SK-N-SH (cell line): ENCODE results near the gene ABLIM2. TPM values are rescaled to one million over a fixed set of nuclear protein-coding genes. Genes with fewer than 3 reads are reported as not detected.

Experiments
- CTCF ChIA-PET: fragments of 300-600, 350-600 bp; formaldehyde crosslinking; extraction: SDS; loops from one replicate; lab custom pipeline; 2021; lab: Yijun Ruan, JAX
- POLR2A ChIA-PET: fragments of 350-600 bp; sonication (Branson Sonifier 250); formaldehyde crosslinking; extraction: SDS; loops from one replicate; lab custom pipeline; 2020; ENCODE audit warnings: antibody characterized with exemption, inconsistent platforms; lab: Yijun Ruan, JAX
- DNase-seq: peaks from one replicate; pipeline ENCODE4 v3.0.0; 2012
- H2AFZ ChIP-seq: fragments of 200-600 bp; sonication (generic); 2 replicates; pipeline ENCODE4 v1.8.1; 2016; ENCODE audit warnings: antibody characterized with exemption, mild to moderate bottlenecking, low read depth
- H3F3A ChIP-seq: fragments of 200-600 bp; sonication (generic); replicated peaks from 2 replicates; pipeline ENCODE3; 2016; ENCODE audit warnings: antibody characterized with exemption, mild to moderate bottlenecking; ENCODE audit not compliant: insufficient read depth
- H3K27ac ChIP-seq, 2 experiments: fragments of 200-500 bp in 1 of 2; fragments of 200-600 bp in 1 of 2; sonication (Bioruptor generic) in 1 of 2; sonication (generic), shearing (Covaris generic) in 1 of 2; 2 replicates each; pipeline versions ENCODE4 v1.5.1 to v1.6.1; 2014 to 2016; ENCODE audit warnings: low read depth in 2 of 2, inconsistent platforms in 1 of 2, low read length in 1 of 2, mild to moderate bottlenecking in 1 of 2, mixed read lengths in 1 of 2
- H3K27me3 ChIP-seq: fragments of 200-600 bp; sonication (generic), shearing (Covaris generic); 2 replicates; pipeline ENCODE4 v1.6.1; 2016; ENCODE audit warnings: mixed run types; ENCODE audit not compliant: insufficient read depth
- H3K36me3 ChIP-seq, 2 experiments: fragments of 200-500 bp in 1 of 2; fragments of 200-600 bp in 1 of 2; sonication (Bioruptor generic) in 1 of 2; sonication (generic) in 1 of 2; replicated peaks in 1 of 2; 2 replicates each; pipeline versions ENCODE3 to v1.5.1; 2014 to 2016; ENCODE audit warnings: low read length in 1 of 2, mild to moderate bottlenecking in 1 of 2; ENCODE audit not compliant: insufficient read depth in 2 of 2, control insufficient read depth in 1 of 2
- H3K4me1 ChIP-seq, 2 experiments: fragments of 200-500 bp in 1 of 2; fragments of 200-600 bp in 1 of 2; sonication (Bioruptor generic) in 1 of 2; sonication (generic), shearing (Covaris generic) in 1 of 2; 2 replicates each; pipeline versions ENCODE4 v1.5.1 to v1.6.1; 2014 to 2016; ENCODE audit warnings: low read depth in 1 of 2, low read length in 1 of 2, mixed run types in 1 of 2; ENCODE audit not compliant: insufficient read depth in 2 of 2, control insufficient read depth in 1 of 2
- H3K4me2 ChIP-seq: fragments of 200-600 bp; sonication (generic), shearing (Covaris generic); 2 replicates; pipeline ENCODE4 v1.6.1; 2017; ENCODE audit warnings: mixed run types
- H3K4me3 ChIP-seq, 2 experiments: fragments of 200-500 bp in 1 of 2; fragments of 200-600 bp in 1 of 2; sonication (Bioruptor generic) in 1 of 2; sonication (generic), shearing (Covaris generic) in 1 of 2; 2 replicates each; pipeline versions ENCODE4 v1.5.1 to v1.8.1; 2014 to 2016; ENCODE audit warnings: low read depth in 2 of 2, inconsistent platforms in 1 of 2, low read length in 1 of 2, mild to moderate bottlenecking in 1 of 2, mixed read lengths in 1 of 2, moderate library complexity in 1 of 2
- H3K79me2 ChIP-seq: fragments of 200-600 bp; sonication (generic); 2 replicates; pipeline ENCODE4 v1.8.1; 2017; ENCODE audit warnings: mild to moderate bottlenecking; ENCODE audit not compliant: insufficient read depth
- H3K9ac ChIP-seq: fragments of 200-600 bp; sonication (generic); 2 replicates; pipeline ENCODE4 v1.6.1; 2017; ENCODE audit warnings: mixed run types
- H3K9me2 ChIP-seq: fragments of 200-600 bp; sonication (generic); 2 replicates; pipeline ENCODE4 v1.6.1; 2017; ENCODE audit warnings: mixed run types
- H3K9me3 ChIP-seq: fragments of 200-600 bp; sonication (generic); 2 replicates; pipeline ENCODE4 v1.6.1; 2017; ENCODE audit warnings: mixed run types, mild to moderate bottlenecking, moderate library complexity
- H4K20me1 ChIP-seq: fragments of 200-600 bp; sonication (generic); 2 replicates; pipeline ENCODE4 v1.6.1; 2017; ENCODE audit warnings: mild to moderate bottlenecking, mixed run types; ENCODE audit not compliant: insufficient read depth
- ELF1 ChIP-seq: IDR thresholded peaks from 2 replicates; pipeline ENCODE4 v1.4.0; 2012
- EP300 ChIP-seq, 2 experiments: IDR thresholded peaks; 2 replicates each; pipeline versions ENCODE4 v1.4.0 to v1.6.1; 2012; ENCODE audit warnings: borderline replicate concordance in 1 of 2, low read depth in 1 of 2, low read length in 1 of 2
- FOSL2 ChIP-seq: IDR thresholded peaks from 2 replicates; pipeline ENCODE4 v1.4.0; 2012; ENCODE audit warnings: low read depth, mild to moderate bottlenecking, moderate library complexity, borderline replicate concordance
- FOXM1 ChIP-seq: IDR thresholded peaks from 2 replicates; pipeline ENCODE4 v1.4.0; 2012; ENCODE audit warnings: low read depth, mild to moderate bottlenecking
- JUND ChIP-seq: IDR thresholded peaks from 2 replicates; pipeline ENCODE4 v1.4.0; 2012
- NFIC ChIP-seq: IDR thresholded peaks from 2 replicates; pipeline ENCODE4 v1.4.0; 2012; ENCODE audit warnings: borderline replicate concordance
- POLR2AphosphoS5 ChIP-seq: IDR thresholded peaks from 2 replicates; pipeline ENCODE4 v1.6.1; 2012; ENCODE audit warnings: low read depth, low read length
- RAD21 ChIP-seq: IDR thresholded peaks from 2 replicates; pipeline ENCODE4 v1.6.1; 2012; ENCODE audit warnings: mild to moderate bottlenecking, low read length
- SIN3A ChIP-seq: IDR thresholded peaks from 2 replicates; pipeline ENCODE4 v1.6.1; 2012; ENCODE audit warnings: low read depth, mild to moderate bottlenecking, low read length, moderate library complexity, borderline replicate concordance
- SMC3 ChIP-seq: IDR thresholded peaks from 2 replicates; pipeline ENCODE4 v1.6.1; 2012; ENCODE audit warnings: low read depth, low read length, improper control_type of control experiment
- TCF12 ChIP-seq: IDR thresholded peaks from 2 replicates; pipeline ENCODE4 v1.4.0; 2012
- WGBS: methylation state at CpG from one replicate; pipeline ENCODE4 v1.1.6; 2017; ENCODE audit warnings: low lambda C conversion rate; 5-methylcytosine and 5-hydroxymethylcytosine counted together
- polyA plus RNA-seq, 3 experiments: library from polyadenylated mRNA; depleted of rRNA; stranded (reverse); fragments of >200 nt; gene quantifications; 2 replicates each; pipeline ENCODE4 v1.2.3, GENCODE V29; 2012
- TF ChIP-seq, protein P1 (sequence below): fragments of 150-350 bp; IDR thresholded peaks from 2 replicates; pipeline ENCODE4 v1.6.1; 2016; ENCODE audit warnings: mild to moderate bottlenecking, low read depth, low read length
- TF ChIP-seq, protein P2 (sequence below): IDR thresholded peaks from 2 replicates; pipeline ENCODE4 v1.6.1; 2012; ENCODE audit warnings: mild to moderate bottlenecking, low read depth, low read length, moderate library complexity
- TF ChIP-seq, protein P3 (sequence below): IDR thresholded peaks from 2 replicates; pipeline ENCODE4 v1.4.0; 2012; ENCODE audit warnings: low read depth
- TF ChIP-seq, protein P4 (sequence below): IDR thresholded peaks from 2 replicates; pipeline ENCODE4 v1.4.0; 2012; ENCODE audit warnings: low read depth, borderline replicate concordance

The ABLIM2 gene
- polyA plus RNA-seq, 1 of the 3 experiments (the other 2 are of a cell fraction): 0.53 TPM

- Histone ChIP-seq H3K79me2 (no peaks in the 10 kb centered on the region), H3K9ac (no peak overlapping the region), H3K27me3 (no peaks in the 10 kb centered on the region), H3K9me2 (no peaks in the 10 kb centered on the region), H3K4me2 (no peak overlapping the region), H4K20me1 (no peaks in the 10 kb centered on the region), H3F3A (peaks cover 4% of the 10 kb centered on the region), H3K4me1 (peaks cover 0 to 11% of the 10 kb centered on the region in 2 experiments; a peak in 2 of 4 replicates), H3K4me3 (no peak overlapping the region), H2AFZ (no peak overlapping the region), H3K36me3 (no peaks in the 10 kb centered on the region), H3K27ac (peak overlapping the region in 1 of 2 experiments; percentile 27; a peak in 2 of 4 replicates), H3K9me3 (no peaks in the 10 kb centered on the region)
- WGBS: 51% methylated on average over 2 of the region's 2 CpGs
- peak; percentile 41; the same call in 1 of the 2 replicates for TF ChIP-seq FOSL2
- TF ChIP-seq NFIC: no peak
- no peak for DNase-seq
- ChIA-PET POLR2A (no interaction called here), CTCF (interaction anchor here (0.9 to 1.8 kb wide), 4 partner anchors 8 to 218 kb away, joined by 3 to 6 read pairs (median 4); no protein-coding TSS in a partner anchor)
These were observed 178.6 kb downstream of the ABLIM2 start for GRCh38 chr4:7980036-7980435.

DNA sequence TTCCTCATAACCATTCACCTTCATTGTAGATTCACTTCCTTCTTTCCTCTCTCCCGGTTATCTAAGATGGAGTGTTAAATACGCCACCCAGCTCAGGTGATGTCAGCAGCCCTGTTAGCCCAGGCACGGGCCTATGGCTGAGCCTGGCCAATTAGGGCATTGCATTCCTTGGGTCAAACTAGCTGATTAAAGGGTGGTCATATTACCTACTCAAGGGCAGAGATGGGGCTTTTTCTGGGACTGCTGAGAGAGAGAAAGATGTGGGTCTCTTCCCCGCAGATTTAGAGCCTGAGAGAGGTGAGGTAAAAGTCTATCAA is 179.0 kb downstream of the ABLIM2 start:
- Histone ChIP-seq H3K4me3 (no peak overlapping the region), H4K20me1 (no peaks in the 10 kb centered on the region), H2AFZ (no peak overlapping the region), H3K27ac (peak overlapping the region in 1 of 2 experiments; percentile 27; a peak in 2 of 4 replicates), H3K27me3 (no peaks in the 10 kb centered on the region), H3K79me2 (no peaks in the 10 kb centered on the region), H3K9ac (no peak overlapping the region), H3F3A (peaks cover 4% of the 10 kb centered on the region), H3K36me3 (no peaks in the 10 kb centered on the region), H3K4me1 (peaks cover 0 to 11% of the 10 kb centered on the region in 2 experiments; a peak in 2 of 4 replicates), H3K9me2 (no peaks in the 10 kb centered on the region), H3K4me2 (no peak overlapping the region), H3K9me3 (no peaks in the 10 kb centered on the region)
- WGBS: 86% methylated on average over 4 of the region's 4 CpGs
- DNase-seq: no peak
- TF ChIP-seq RAD21 (no peak), EP300 (IDR thresholded peaks at IDR 0.05; ENCODE audit: borderline replicate concordance in 1 of 2, low read depth in 1 of 2, low read length in 1 of 2) (no peak), ELF1 (no peak), SIN3A (no peak), POLR2AphosphoS5 (no peak), JUND (no peak), SMC3 (no peak), TCF12 (no peak), FOXM1 (no peak)
- TF ChIP-seq, protein P1, sequence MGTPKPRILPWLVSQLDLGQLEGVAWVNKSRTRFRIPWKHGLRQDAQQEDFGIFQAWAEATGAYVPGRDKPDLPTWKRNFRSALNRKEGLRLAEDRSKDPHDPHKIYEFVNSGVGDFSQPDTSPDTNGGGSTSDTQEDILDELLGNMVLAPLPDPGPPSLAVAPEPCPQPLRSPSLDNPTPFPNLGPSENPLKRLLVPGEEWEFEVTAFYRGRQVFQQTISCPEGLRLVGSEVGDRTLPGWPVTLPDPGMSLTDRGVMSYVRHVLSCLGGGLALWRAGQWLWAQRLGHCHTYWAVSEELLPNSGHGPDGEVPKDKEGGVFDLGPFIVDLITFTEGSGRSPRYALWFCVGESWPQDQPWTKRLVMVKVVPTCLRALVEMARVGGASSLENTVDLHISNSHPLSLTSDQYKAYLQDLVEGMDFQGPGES: no peak
- TF ChIP-seq, protein P2, sequence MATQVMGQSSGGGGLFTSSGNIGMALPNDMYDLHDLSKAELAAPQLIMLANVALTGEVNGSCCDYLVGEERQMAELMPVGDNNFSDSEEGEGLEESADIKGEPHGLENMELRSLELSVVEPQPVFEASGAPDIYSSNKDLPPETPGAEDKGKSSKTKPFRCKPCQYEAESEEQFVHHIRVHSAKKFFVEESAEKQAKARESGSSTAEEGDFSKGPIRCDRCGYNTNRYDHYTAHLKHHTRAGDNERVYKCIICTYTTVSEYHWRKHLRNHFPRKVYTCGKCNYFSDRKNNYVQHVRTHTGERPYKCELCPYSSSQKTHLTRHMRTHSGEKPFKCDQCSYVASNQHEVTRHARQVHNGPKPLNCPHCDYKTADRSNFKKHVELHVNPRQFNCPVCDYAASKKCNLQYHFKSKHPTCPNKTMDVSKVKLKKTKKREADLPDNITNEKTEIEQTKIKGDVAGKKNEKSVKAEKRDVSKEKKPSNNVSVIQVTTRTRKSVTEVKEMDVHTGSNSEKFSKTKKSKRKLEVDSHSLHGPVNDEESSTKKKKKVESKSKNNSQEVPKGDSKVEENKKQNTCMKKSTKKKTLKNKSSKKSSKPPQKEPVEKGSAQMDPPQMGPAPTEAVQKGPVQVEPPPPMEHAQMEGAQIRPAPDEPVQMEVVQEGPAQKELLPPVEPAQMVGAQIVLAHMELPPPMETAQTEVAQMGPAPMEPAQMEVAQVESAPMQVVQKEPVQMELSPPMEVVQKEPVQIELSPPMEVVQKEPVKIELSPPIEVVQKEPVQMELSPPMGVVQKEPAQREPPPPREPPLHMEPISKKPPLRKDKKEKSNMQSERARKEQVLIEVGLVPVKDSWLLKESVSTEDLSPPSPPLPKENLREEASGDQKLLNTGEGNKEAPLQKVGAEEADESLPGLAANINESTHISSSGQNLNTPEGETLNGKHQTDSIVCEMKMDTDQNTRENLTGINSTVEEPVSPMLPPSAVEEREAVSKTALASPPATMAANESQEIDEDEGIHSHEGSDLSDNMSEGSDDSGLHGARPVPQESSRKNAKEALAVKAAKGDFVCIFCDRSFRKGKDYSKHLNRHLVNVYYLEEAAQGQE: no peak
- TF ChIP-seq, protein P3, sequence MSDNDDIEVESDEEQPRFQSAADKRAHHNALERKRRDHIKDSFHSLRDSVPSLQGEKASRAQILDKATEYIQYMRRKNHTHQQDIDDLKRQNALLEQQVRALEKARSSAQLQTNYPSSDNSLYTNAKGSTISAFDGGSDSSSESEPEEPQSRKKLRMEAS: no peak
- TF ChIP-seq, protein P4, sequence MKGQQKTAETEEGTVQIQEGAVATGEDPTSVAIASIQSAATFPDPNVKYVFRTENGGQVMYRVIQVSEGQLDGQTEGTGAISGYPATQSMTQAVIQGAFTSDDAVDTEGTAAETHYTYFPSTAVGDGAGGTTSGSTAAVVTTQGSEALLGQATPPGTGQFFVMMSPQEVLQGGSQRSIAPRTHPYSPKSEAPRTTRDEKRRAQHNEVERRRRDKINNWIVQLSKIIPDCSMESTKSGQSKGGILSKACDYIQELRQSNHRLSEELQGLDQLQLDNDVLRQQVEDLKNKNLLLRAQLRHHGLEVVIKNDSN: no peak
- ChIA-PET POLR2A (no interaction called here), CTCF (interaction anchor here (0.9 to 2.7 kb wide), 5 partner anchors 8 to 218 kb away, joined by 3 to 17 read pairs (median 6); no protein-coding TSS in a partner anchor)
